Activated T-helper 1 cell treated with anti-CD3 and anti-CD28 coated beads, Interleukin-2, amount 50 U/mL, for 16 hours (primary cell): ENCODE measurements around the gene MLF1.
"Not testable (repeated sequence)": the region's sequence is repeated elsewhere in the genome, so short reads cannot be mapped to it uniquely, and the experiment has no call there.

ENCODE experiments used
- DNase-seq, 2 donors: peaks; one replicate each; pipeline ENCODE4 v3.0.0-alpha.2; 2020; ENCODE audit warnings: low read depth in 1 of 2, low spot score in 1 of 2

The MLF1 gene, protein sequence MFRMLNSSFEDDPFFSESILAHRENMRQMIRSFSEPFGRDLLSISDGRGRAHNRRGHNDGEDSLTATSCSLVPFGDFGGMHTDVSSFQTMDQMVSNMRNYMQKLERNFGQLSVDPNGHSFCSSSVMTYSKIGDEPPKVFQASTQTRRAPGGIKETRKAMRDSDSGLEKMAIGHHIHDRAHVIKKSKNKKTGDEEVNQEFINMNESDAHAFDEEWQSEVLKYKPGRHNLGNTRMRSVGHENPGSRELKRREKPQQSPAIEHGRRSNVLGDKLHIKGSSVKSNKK

DNA sequence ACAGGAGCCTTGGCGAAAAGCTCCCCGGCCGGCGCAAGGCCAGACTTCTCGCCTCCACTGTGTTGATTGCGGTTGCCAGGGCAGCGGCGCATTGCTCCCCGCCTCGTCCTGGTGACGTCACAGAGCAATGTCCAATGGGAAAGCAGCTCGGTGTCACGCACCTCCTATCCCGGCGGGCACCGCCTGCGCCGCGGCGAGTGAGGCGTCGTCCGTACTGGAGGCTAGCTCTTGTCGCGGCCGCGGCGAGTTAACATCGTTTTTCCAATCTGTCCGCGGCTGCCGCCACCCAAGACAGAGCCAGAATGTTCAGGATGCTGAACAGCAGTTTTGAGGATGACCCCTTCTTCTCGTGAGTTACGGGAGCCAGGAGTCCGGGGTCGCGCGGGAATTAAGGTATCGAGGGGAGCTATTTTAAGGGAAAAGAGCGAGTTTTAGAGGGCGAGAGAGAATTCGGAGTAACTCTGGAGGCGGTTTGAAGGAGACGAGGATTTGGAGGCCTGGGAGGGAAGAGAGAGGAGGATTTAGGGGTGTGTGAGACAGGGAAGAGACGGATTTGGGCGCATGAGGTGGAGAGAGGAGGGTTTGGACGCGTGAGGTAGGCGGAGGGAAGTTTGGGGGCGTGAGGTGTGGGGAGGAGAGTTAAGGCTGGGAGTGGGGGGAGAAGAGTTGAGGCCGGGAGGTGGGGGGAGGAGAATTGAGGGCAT lies at the start of gene MLF1:
TSS of gene MLF1 (plus strand) at position 196 of the 704 bp plus-strand sequence. CDS start at position 303, 107 bp downstream.
- DNase-seq, result peak; percentile 59

DNA sequence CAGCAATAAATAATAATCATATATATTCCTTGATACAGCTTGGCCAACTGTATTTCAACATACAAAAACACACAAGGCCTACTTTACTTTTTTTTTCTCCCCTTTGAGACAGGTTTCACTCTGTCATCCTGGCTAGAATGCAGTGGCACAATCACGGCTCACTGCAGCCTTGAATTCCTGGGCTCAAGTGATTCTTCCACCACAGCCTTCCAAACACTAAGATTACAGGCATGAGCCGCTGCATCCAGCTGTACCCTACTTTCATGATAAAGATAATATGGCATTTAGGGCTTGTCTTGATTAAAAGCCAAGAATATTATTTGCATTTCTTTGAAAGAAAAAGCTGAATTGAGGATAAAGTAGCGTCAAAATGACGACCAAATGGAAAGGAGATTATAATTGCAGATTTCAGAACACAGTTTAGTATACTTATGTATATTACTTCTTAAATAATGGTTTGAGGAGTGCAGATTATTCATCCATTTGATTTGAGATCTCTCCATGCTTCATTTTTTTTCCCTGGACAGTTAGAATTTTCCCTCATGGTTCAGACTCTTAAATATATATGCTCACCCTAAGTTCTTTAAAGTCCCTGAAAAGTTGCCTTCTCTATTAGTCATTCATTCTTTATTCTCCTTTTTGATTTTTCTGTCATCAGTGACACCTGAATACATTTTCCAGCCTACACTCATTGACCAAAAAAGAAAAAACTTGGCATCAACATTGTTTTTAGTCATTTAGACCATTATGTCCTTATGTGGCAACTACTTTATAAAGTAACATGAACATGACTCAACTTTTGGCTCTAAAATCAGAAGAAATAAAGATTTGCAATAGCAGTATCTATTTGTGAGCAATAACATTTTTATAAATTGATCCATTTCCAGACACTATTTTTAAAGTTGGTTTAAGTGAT lies 48.5 kb upstream of the MLF1 start:
- no peak for DNase-seq

DNA sequence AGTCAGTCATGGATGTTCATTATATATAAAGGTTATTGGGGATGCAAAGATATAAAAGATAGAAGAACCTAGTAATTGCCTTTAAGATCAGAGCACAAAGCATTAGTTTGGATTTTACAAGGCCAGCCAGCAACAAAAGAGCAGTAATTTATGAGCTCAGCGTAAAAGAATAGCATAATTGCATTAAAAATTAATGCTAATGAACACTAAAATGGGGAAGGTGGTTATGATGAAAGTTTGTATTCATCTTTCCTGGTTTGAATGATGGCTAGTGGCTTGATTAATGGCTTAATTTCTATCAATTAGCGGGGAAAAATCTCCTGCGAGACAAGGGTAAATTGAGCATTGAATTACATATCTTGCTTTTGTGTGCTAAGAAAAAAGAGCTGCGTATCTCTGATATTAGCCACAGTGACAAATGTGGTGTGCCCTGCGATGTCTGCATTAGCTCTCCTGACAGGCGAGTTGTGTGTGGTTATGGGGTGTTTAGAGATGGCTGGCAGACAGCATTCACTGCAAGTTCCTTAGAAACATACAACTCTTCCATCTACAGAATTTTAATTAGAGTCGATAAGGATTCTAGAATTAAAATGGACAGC lies 42.8 kb upstream of the MLF1 start:
- DNase-seq, result no peak

DNA sequence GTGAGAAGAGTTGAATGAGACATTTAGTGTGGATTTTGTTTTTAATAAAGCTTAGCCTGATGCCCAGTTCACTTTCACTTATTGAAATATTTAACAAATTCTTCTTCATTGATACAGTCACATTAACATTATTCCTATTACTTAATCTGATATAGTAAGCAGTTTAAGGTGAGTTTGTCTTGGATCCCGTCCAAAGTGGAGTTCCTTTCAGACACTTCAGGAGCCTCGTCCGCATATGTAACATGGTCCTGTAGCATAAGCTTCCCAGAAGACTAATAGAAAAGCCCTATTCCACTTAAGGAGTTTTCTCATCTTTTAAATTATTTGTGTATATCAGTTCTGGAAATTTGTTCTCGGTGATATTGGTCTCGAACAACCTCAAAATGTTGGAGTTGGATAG lies 39.7 kb upstream of the MLF1 start:
- no peak for DNase-seq

DNA sequence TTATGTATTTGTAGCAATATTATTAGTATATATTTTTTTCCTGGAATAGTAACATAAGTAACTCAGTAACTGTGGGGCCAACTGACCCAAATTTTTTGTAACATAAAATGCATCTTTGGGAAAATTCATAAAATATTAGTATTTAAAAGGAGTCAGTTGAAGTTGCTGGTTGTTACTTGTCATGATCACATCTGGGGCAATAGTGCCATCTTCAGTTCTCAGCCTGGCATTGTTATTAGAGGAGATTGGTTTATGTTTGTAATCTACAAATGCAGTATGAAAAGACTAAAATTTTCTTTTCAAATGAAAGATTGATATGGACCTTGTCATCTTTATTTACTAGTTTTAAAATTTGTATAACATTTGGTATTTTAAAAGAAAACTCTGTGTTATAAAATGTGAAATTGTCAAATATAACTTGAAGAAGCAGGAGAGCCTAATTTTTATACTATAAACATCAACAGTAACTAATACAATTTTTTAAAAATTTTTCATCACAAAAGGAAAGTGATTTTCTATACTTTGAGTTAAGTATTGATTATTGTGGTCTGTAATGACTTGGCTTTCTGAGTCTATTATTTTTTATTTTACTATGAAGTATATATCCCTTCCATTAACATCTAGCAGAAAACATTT lies 38.8 kb upstream of the MLF1 start:
- DNase-seq, result no peak

DNA sequence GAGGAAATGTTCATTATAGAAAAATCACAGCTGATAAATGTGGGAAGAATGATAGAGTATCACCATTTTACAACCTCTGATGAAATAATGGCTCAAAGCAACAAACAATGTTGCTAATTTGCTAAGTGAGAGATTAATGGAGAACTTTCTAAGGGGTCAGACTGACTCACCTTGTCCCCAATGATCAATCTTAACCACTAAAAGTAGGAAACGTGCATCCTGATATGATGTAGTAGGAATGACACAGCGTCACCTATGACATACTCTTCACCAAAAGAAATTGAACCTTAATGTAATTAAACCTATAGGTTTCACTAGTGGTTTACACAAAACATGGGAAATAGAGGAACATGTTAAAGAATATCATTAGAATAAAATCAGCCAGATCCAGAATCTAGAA lies 35.1 kb upstream of the MLF1 start:
- DNase-seq, result no peak

DNA sequence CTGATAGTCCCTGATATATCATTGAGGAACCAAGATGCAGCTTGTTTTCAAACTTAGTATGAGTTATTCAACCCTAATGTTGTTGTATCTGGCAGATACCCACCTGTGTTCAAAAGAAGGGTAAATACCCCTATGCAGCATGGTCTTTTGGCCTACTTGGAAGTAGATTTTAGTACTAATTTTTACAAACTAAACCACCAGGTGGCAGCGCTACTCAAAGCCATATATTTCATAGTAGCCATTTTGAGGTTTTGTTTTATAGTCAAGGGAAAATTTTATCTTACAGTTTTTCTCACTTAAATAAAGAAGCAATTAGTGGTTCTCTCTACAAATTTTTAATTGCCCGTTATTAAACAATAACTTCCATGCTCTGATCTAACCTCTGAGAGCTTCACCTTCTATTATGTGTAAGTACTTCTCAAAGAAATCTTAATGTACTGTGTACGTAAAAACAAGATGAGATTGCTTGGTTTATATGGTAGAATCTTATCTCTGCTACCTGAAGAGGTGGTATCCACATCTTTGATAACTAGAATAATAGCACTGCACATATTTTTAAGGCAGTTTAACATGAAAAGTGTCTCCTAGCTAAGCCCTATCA lies 31.5 kb upstream of the MLF1 start:
- DNase-seq, result no peak

DNA sequence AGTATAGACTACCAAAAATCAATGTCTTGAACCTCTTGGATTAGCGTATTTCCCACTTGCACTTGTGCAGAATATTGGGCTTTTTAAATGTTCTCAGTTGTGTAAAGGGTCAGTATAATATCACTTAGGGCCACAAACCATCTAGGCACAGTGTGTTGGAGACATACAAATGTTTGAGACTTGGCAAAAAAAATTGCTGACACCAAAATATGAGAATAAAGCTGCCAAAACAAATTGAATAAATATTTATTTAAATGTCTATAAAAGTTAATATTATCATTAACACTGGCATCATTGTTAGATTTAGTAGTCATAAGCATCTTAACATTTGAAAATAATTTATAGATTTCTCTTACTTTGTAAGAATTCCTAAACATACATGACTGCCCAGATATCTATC lies 30.9 kb upstream of the MLF1 start:
- DNase-seq, result no peak

DNA sequence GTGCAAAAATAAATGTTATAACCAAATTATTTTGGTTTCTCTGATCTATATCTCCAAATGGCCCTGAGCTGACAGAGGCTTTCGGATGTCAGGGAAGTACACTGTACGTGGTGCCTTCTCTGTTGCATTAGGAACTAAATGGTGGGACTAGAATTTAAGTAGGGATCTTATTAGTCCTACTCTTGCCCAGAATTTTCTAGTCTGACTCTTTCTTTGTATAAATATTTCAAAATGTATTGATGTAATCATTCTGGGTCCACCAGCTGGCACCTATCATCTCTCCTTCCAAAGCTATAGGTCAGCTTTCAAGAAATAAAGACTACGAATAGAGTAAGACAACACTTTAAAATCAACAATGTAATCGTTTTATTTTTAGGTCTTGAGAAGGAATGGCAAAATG lies 22.3 kb upstream of the MLF1 start:
- DNase-seq, result no peak

DNA sequence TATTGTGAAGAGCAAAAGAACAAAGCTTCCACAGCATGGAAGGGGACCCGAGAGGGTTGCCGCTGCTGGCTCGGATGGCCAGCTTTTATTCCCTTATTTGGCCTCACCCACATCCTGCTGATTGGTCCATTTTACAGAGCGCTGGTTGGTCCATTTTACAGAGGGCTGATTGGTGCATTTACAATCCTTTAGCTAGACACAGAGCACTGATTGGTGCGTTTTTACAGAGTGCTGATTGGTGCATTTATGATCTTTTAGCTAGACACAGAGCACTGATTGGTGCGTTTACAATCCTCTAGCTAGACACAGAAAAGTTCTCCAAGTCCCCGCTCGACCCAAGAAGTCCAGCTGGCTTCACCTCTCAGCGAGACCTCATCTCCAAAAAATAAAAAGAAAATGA lies 21.1 kb upstream of the MLF1 start:
- not testable (repeated sequence) for DNase-seq

DNA sequence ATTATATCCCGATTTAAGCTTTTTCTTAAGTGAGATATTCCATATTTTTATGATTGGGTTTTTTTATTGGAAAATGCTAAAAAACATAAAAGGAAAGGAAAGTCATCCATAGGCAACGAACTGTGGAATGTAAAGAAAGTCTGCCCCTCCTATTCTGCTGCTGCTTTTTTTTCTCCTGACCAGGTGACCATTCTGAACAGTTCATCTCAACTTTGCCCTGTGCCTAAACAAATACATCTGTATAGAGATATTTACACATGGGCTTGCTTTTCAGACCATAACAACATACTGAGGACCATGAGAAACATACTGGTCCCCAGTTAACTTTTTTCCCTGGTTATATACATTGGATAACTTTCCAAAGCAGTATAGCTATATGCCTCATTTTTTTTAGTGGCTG lies 18.9 kb upstream of the MLF1 start:
- DNase-seq, result no peak

DNA sequence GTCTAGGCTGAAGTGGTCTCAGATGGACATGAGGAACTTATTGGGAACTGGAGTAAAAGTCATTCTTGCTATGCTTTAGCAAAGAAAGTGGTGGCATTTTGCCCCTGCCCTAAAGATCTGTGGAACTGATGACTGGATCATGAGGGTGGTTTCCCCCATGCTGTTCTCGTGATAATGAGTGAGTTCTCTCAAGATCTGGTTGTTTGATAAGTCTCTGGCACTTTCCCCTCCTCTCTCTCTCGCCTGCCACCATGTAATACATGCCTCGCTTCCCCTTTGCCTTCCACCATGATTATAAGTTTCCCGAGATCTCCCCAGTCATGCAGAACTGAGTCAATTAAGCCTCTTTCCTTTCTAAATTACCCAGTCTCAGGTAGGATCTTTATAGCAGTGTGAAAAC lies 11.5 kb upstream of the MLF1 start:
- DNase-seq, result no peak

DNA sequence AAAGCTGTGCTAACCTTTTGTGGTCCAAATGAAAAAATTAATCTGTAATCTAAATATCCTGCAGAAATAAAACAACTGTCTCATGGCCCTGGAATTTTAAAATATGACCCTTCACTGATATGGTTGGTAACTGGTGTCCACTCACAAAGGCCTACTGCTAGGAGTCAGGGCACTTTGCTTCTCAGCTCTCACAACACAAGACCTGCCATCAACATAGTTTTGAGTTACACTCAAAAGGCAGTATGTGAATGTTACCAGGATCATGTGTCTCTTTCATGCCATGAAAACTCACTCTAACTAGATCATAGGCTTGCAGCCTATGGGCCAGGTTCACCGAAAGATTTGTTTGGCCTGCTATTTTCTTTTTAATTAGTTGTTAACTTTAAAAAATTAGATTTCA lies 10.0 kb upstream of the MLF1 start:
- no peak for DNase-seq

DNA sequence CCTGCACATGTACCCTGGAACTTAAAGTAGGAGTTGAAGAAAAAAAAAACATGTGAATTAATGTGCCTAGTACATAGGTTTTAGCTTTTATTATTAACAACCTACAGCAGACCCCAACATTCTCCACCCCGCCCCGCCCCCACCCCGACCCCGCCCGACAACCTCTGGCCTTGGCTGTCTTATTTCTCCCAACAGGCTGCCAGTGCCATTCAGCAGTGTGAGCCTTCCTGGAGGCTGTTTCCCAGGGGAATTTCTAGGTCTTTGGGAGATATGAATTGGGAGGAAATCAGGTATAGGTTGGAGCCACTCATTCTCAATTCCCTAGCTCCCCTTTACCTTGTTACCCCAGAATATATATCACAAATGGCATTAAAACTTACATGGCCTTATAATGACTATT lies 8.3 kb upstream of the MLF1 start:
- DNase-seq, result no peak

DNA sequence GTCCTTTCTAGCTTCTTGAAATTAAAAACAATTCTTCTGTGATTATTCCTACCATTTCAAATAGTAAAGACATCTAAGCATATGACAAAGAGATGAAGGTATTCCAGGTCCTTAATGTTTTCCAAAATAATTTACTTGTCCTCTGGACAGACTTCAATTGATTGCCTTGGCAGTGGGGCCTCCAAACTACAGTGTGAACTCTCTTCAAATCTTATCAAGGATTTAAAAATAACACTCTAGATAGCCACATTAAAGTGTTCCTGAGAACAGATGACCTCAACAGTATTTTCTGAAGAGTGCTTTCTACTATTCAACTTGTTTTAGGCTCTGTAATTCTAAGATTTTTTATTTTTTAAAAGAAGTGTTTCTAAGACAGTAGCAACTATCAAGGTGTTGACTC lies 7.9 kb upstream of the MLF1 start:
- DNase-seq, result no peak

DNA sequence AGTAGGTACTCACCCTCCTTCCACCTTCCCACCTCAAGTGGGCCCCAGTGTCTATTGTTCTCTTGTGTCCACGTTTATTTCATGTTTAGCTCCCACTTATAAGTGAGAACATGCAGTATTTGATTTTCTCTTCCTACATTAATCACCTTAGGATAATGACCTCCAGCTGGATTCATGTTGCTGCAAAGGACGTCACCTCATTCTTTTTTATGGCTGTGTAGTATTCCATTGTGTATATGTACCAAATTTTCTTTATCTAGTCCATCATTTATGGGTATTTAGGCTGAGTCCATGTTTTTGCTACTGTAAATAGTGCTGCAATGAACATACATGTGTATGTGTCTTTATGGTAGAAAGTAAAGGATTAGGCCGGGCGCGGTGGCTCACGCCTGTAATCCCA lies 5.9 kb upstream of the MLF1 start:
- DNase-seq, result no peak

DNA sequence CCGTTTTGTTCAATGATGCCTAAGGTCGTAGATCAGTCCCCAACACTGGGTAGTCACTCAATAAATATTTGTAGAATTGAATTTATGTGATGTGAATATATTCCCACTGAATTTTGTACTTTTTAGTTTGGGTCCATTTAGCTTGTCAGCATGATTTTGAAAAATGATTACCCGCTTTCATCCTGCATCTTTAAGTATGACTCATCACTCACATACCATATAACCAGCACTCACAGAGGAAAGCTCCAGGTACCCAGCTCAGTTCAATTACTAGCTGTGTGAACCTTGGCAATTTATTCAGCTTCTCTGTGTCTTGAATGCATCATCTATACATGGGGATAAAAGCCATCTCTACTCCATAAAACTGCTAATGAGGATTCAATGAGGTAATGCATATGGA lies 2.2 kb upstream of the MLF1 start:
- no peak for DNase-seq

DNA sequence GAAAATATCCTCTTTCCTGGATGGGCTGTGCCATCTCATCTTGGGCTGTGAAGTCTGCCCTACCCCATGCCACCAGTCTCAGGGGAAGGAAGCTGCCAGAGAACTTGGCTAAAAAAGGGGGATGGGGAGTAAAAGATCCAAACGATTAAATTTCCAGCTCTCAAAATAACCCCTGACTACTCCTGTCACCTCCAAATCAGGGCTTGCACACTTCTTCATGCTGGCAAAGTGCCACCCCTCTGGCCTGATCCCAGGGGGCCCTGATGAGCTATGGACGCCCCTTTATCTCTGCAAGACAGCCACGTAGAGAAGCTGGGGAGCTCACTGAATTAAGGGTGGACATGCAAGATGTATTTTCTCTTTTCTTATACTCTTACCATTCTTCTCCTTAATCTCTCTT lies 1.2 kb upstream of the MLF1 start:
- DNase-seq, result no peak

DNA sequence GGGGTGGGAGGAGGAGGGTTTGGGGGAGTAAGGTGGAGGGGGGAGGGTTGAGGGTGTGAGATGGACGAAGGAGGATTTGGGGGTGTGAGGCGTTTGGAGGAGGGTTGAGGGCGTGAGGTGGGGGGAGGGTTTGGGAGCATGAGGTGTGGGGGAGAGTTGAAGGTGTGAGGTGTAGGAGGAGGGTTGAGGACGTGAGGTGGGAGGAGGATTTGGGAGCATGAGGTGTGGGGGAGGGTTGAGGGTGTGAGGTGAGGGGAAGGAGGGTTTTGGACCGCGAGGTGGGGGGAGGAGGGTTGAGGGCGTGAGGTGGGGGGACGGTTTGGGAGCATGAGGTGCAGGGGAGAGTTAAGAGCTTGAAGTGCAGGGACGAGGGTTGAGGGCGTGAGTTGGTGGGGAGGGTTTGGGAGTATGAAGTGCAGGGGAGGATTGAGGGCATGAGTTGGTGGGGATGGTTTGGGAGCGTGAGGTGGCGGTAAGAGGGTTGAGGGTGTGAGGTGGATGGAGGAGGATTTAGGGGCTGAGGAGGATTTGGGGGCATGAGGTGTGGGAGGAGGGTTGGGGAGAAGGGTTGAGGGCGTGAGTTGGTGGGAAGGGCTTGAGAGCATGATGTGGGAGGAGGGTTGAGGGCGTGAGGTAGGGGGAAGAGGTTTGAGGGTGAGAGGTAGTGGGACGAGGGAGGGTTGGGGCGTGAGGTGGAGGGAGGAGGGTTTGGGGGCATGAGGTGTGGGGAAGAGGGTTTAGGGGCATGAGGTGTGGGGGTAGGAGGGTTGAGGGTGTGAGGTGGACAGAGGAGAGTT lies 1.2 kb downstream of the MLF1 start:
- no peak for DNase-seq

DNA sequence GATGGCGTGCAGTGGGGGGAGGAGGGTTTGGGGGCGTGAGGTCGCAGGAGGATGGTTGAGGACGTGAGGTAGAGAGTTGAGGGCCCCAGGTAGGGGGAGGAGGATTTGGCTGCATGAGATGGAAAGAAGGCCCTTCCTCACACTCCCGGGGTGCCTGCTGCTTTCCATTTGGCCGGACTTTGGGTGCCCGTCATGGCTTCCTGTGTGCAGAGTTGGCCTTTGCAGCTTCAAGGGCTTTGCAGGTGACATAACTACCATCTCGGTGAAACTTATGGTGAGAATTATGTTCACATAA lies 1.7 kb downstream of the MLF1 start:
- no peak for DNase-seq
